GM23248 (cell line): Measurements from ENCODE around the gene MYEOV. TPM values are rescaled to one million over a fixed set of nuclear protein-coding genes. Genes with fewer than 3 reads are reported as not detected.
A peak's percentile ranks its signal among the peaks of the same experiment; 100 is the strongest.

Experiments
- DNase-seq: peaks from one replicate; pipeline ENCODE4 v3.0.0-alpha.2; 2015
- H2AFZ ChIP-seq: fragments of 200-600 bp; sonication (generic); 2 replicates; pipeline ENCODE4 v1.6.1; 2016; ENCODE audit warnings: antibody characterized with exemption
- H3F3A ChIP-seq: fragments of 200-600 bp; sonication (generic); 2 replicates; pipeline ENCODE4 v1.6.1; 2016; ENCODE audit warnings: mild to moderate bottlenecking, antibody characterized with exemption, mixed run types; ENCODE audit not compliant: insufficient read depth
- H3K27ac ChIP-seq: fragments of 200-600 bp; sonication (generic); 2 replicates; pipeline ENCODE4 v1.5.1; 2016; ENCODE audit warnings: mild to moderate bottlenecking
- H3K27me3 ChIP-seq: fragments of 200-600 bp; sonication (generic); replicated peaks from 2 replicates; pipeline ENCODE4 v1.6.1; 2016; ENCODE audit warnings: mild to moderate bottlenecking; ENCODE audit not compliant: insufficient read depth
- H3K36me3 ChIP-seq: fragments of 200-600 bp; sonication (generic); 2 replicates; pipeline ENCODE4 v1.6.1; 2016; ENCODE audit warnings: low read depth, mild to moderate bottlenecking
- H3K4me1 ChIP-seq: fragments of 200-600 bp; sonication (generic); 2 replicates; pipeline ENCODE4 v1.6.1; 2016; ENCODE audit warnings: mild to moderate bottlenecking; ENCODE audit not compliant: insufficient read depth
- H3K4me2 ChIP-seq: fragments of 200-600 bp; sonication (generic); one replicate; pipeline ENCODE4 v1.6.1; 2016; ENCODE audit warnings: mild to moderate bottlenecking; ENCODE audit not compliant: unreplicated experiment
- H3K4me3 ChIP-seq: fragments of 200-600 bp; sonication (generic); 2 replicates; pipeline ENCODE4 v1.5.1; 2016; ENCODE audit warnings: mild to moderate bottlenecking
- H3K79me2 ChIP-seq: fragments of 200-600 bp; sonication (generic); 2 replicates; pipeline ENCODE4 v1.6.1; 2016; ENCODE audit warnings: mild to moderate bottlenecking; ENCODE audit not compliant: insufficient read depth
- H3K9ac ChIP-seq: fragments of 200-600 bp; sonication (generic); 2 replicates; pipeline ENCODE4 v1.6.1; 2016; ENCODE audit warnings: mild to moderate bottlenecking
- H3K9me2 ChIP-seq: fragments of 200-600 bp; sonication (generic); 2 replicates; pipeline ENCODE4 v1.6.1; 2016; ENCODE audit warnings: mixed run types, mild to moderate bottlenecking, moderate library complexity; ENCODE audit not compliant: insufficient read depth
- H3K9me3 ChIP-seq: fragments of 200-600 bp; sonication (generic); one replicate; pipeline ENCODE4 v1.6.1; 2017; ENCODE audit warnings: low read depth
- H4K20me1 ChIP-seq: fragments of 200-600 bp; sonication (generic); 2 replicates; pipeline ENCODE4 v1.6.0; 2016; ENCODE audit not compliant: insufficient read depth
- EZH2 ChIP-seq: fragments of 200-600 bp; sonication (generic); IDR thresholded peaks from 2 replicates; pipeline ENCODE4 v1.6.1; 2018; ENCODE audit warnings: antibody characterized with exemption, mild to moderate bottlenecking; ENCODE audit not compliant: insufficient read depth, poor library complexity, severe bottlenecking
- EZH2phosphoT487 ChIP-seq: fragments of 200-600 bp; sonication (generic); IDR thresholded peaks from 2 replicates; pipeline ENCODE4 v1.6.1; 2018; ENCODE audit warnings: antibody characterized with exemption, moderate library complexity, mild to moderate bottlenecking, low read depth; ENCODE audit not compliant: insufficient read depth
- WGBS, 2 experiments: methylation state at CpG; one replicate each; pipeline ENCODE4 v1.1.6; 2015 to 2017; ENCODE audit warnings: low lambda C conversion rate in 2 of 2, low coverage in 1 of 2; ENCODE audit errors: missing lambda C conversion rate in 2 of 2; 5-methylcytosine and 5-hydroxymethylcytosine counted together
- in situ Hi-C: fragments of 300-500 bp; cut with MboI; formaldehyde crosslinking; loops from 2 replicates; pipeline ENCODE4 v1.15.0; 2020
- polyA plus RNA-seq: library from polyadenylated mRNA; unstranded; fragments of >200 nt; fragmentation: Nextera tagmentation; extraction: Ambion mirVana; gene quantifications from 2 replicates; pipeline ENCODE4 v1.2.1, GENCODE V29; 2016
- total RNA-seq: library from RNA; depleted of rRNA; stranded (reverse); fragments of >200 nt; shearing (Covaris generic); gene quantifications from 2 replicates; pipeline ENCODE4 v1.2.3, GENCODE V29; 2014

The MYEOV gene
- total and polyA plus RNA-seq, 2 experiments from 2014 or later = 0.86 to 7.2 TPM

DNA sequence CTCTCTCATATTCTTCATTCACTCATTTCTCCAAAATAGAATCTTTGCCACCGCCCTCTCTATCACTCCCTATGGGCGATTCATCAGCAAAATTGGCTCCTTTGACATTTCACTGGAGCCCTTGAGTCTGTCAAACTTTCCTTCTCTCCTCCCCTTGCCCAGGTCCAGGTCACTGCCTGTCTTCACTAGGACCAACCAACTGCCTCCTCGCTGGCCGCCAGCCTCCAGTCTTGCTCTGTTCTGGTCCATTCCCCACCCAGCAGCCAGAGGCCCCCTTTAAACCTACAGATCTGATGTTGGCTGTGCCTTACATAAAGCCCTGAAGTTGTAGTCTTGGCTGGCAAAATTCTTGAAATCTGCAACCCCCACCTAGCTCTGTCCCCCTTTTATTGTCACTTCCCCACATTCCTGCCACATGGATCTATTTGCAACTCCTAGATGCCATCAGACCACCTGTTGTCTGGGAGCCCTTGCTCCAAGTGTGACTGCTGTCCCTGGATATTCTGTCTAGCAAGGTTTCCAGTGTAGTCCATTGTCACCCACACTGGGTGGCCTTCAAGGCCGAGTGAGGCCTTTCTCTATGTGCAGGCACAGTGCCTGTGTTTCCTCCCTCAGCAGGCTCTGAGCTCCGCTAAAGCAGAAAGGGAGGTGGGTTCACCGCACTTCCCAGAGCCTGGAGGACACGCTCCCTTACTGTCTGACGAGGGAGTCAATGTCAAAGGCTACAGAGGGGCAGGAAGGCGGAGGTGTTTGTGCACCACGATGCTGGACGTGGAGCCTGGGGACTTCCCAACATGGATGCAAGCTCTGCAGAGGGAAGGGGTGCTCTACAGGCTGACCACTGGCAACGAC lies 25.5 kb downstream of the MYEOV start:
- Histone ChIP-seq H3K9me2 (peaks cover under 1% of the 10 kb centered on the region; the same call in 1 of the 2 replicates), H3K4me3 (no peak overlapping the region), H3K36me3 (no peaks in the 10 kb centered on the region), H3K9me3 (no peaks in the 10 kb centered on the region), H3K27ac (no peak overlapping the region), H3F3A (peaks cover 41% of the 10 kb centered on the region), H3K27me3 (no peaks in the 10 kb centered on the region), H3K79me2 (peaks cover 21% of the 10 kb centered on the region), H3K4me1 (peaks cover 48% of the 10 kb centered on the region), H3K4me2 (no peak overlapping the region), H3K9ac (no peak overlapping the region), H4K20me1 (no peaks in the 10 kb centered on the region), H2AFZ (no peak overlapping the region)
- in situ Hi-C loops = no loop called here
- TF ChIP-seq EZH2phosphoT487 = no peak
- TF ChIP-seq EZH2 = no peak
- DNase-seq = peak; percentile 20
- 92 to 94% methylated on average over 13 of the region's 13 CpGs for WGBS, 2 experiments

GRCh38 chr11:69320326-69320725 lies 26.4 kb downstream of the MYEOV start:
- DNase-seq = no peak
- Histone ChIP-seq H3K79me2 (peaks cover 21% of the 10 kb centered on the region), H2AFZ (no peak overlapping the region), H3K9ac (peak overlapping the region; percentile 83; the same call in 1 of the 2 replicates), H3F3A (peaks cover 41% of the 10 kb centered on the region), H4K20me1 (no peaks in the 10 kb centered on the region), H3K27ac (peak overlapping the region; percentile 100; the same call in 1 of the 2 replicates), H3K27me3 (no peaks in the 10 kb centered on the region), H3K36me3 (no peaks in the 10 kb centered on the region), H3K9me3 (no peaks in the 10 kb centered on the region), H3K4me3 (no peak overlapping the region), H3K9me2 (no peaks in the 10 kb centered on the region; the same call in 1 of the 2 replicates), H3K4me1 (peaks cover 48% of the 10 kb centered on the region), H3K4me2 (no peak overlapping the region)
- WGBS, 2 experiments = 88 to 91% methylated on average over 7 of the region's 7 CpGs
- in situ Hi-C loops = no loop called here
- TF ChIP-seq EZH2 (no peak), EZH2phosphoT487 (no peak)

DNA sequence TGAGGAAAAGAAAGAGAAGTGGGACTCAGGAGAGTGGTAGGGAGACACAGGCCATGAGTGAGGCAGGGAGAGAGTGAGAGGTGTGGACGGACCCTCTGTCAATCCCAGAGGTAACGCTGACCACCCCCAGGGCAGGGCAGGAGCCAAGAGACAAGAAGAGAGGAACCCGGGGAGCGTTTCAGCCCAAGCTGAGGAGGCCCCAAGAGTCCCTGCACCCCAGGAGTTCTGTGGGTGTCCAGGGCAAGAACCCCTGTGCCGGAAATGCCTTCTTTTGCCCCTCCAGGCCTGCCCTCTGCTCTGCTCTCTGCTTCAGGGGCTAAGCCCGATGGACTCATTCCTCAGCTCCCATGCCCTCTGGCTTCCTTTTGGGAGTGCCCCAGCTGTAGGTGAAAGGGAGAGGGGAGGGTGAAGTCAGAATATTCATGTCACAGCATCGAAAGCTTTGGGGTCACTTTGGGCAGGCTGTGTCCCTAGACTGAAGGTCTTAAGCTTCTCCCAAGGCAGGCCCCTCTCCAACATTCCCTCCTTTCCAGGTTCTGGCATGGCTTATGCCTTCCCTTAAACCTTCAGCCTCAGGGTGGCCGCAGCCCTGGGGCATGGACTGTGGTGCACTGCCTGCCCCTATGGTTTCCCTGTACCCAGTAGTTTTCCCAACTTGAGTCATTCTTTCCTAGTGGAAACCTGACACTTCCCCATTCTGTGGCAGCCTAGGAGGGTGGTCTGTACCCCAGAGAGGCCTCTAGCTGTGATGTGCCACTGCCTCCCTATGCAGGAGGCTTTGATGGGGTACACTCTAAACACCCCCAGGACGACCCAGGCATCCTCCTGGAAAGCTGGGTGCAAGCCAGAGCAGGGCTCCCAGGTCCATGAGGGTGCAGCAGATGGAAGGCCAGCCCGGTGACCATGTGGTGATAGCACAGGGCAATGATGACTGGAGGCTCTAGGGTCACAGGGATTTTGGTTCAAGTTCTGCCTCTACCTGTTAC lies 27.1 kb downstream of the MYEOV start:
- Histone ChIP-seq H3K9me3 (no peaks in the 10 kb centered on the region), H3K4me1 (peaks cover 48% of the 10 kb centered on the region), H3K36me3 (no peaks in the 10 kb centered on the region), H4K20me1 (no peaks in the 10 kb centered on the region), H3K9ac (peak overlapping the region; percentile 83), H3K4me2 (peak overlapping the region; percentile 46), H2AFZ (no peak overlapping the region), H3K79me2 (peaks cover 21% of the 10 kb centered on the region), H3K27me3 (no peaks in the 10 kb centered on the region), H3K9me2 (no peaks in the 10 kb centered on the region; the same call in 1 of the 2 replicates), H3K4me3 (no peak overlapping the region), H3F3A (peaks cover 41% of the 10 kb centered on the region), H3K27ac (peak overlapping the region; percentile 100)
- WGBS, 2 experiments = 78 to 79% methylated on average over 10 of the region's 10 CpGs
- peak; percentile 47 for DNase-seq
- no peak for TF ChIP-seq EZH2
- TF ChIP-seq EZH2phosphoT487 = no peak
- in situ Hi-C loops = no loop called here

DNA sequence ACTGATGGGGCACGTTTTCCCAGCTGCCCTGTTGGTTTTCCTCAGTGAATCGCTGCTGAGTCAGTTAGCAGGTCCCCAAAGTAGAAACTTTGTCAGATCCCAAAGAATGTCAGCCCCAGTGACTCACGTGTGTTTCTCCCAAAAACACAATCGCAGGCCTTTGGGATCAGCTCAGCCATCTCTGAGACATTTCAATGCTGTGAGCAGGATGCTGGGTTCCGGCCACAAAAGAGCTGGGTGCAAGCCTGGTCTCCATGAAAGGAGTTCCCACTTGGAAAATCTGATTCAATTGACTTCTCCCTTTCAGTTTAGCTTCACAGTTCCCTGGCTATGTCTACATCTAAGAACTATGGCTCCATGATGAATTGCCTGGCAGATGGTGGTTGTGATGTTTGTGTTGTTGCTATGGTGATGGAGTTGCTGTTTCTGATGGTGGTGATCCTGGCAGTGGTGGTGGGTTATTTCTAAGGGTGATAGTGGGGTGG lies 28.0 kb downstream of the MYEOV start:
- in situ Hi-C loops = no loop called here
- Histone ChIP-seq H3K79me2 (peaks cover 21% of the 10 kb centered on the region), H2AFZ (no peak overlapping the region), H4K20me1 (no peaks in the 10 kb centered on the region), H3F3A (peaks cover 38% of the 10 kb centered on the region), H3K9ac (peak overlapping the region; percentile 83), H3K27me3 (no peaks in the 10 kb centered on the region), H3K27ac (peak overlapping the region; percentile 100), H3K9me2 (no peaks in the 10 kb centered on the region; the same call in 1 of the 2 replicates), H3K9me3 (no peaks in the 10 kb centered on the region), H3K4me3 (peak overlapping the region; percentile 40), H3K4me2 (peak overlapping the region; percentile 46), H3K4me1 (peaks cover 48% of the 10 kb centered on the region), H3K36me3 (no peaks in the 10 kb centered on the region)
- DNase-seq = peak; percentile 99
- TF ChIP-seq EZH2 = no peak
- TF ChIP-seq EZH2phosphoT487 = no peak
- WGBS, 2 experiments = 0 to 1% methylated on average over 5 of the region's 5 CpGs
